CD14-positive monocyte (primary cell): ENCODE results near the gene COG2. TPM values are rescaled to one million over a fixed set of nuclear protein-coding genes. Genes with fewer than 3 reads are reported as not detected.

Source experiments
- DNase-seq, 3 donors: peaks; one replicate each; pipeline ENCODE4 v3.0.0-alpha.2; 2011 to 2022
- H2AFZ ChIP-seq: 2 replicates; pipeline ENCODE4 v1.6.0; 2012; ENCODE audit warnings: mild to moderate bottlenecking, low read depth, low read length, inconsistent platforms; ENCODE audit not compliant: insufficient read depth, poor library complexity, severe bottlenecking
- H3K27ac ChIP-seq, 2 donors: 1 replicate in 1 of 2; 2 replicates in 1 of 2; pipeline ENCODE4 v1.5.1; 2012 to 2013; ENCODE audit warnings: low read length in 2 of 2, control low read depth in 1 of 2, inconsistent platforms in 1 of 2, low read depth in 1 of 2, mild to moderate bottlenecking in 1 of 2
- H3K27me3 ChIP-seq, 2 donors: one replicate each; pipeline versions ENCODE4 v1.6.0 to v1.6.1; 2011 to 2013; ENCODE audit warnings: low read length in 2 of 2; ENCODE audit not compliant: control insufficient read depth in 2 of 2, insufficient read depth in 2 of 2
- H3K36me3 ChIP-seq, 2 donors: replicated peaks in 1 of 2; 1 replicate in 1 of 2; 2 replicates in 1 of 2; pipeline versions ENCODE4 v1.5.1 to v1.6.1; 2012 to 2013; ENCODE audit warnings: low read length in 2 of 2, control low read depth in 1 of 2, inconsistent platforms in 1 of 2, mild to moderate bottlenecking in 1 of 2; ENCODE audit not compliant: insufficient read depth in 2 of 2, control insufficient read depth in 1 of 2
- H3K4me1 ChIP-seq, 2 donors: 1 replicate in 1 of 2; 2 replicates in 1 of 2; pipeline versions ENCODE4 v1.5.1 to v1.6.1; 2012 to 2013; ENCODE audit warnings: low read length in 2 of 2, control low read depth in 1 of 2, inconsistent platforms in 1 of 2, mild to moderate bottlenecking in 1 of 2, moderate library complexity in 1 of 2; ENCODE audit not compliant: insufficient read depth in 2 of 2, control insufficient read depth in 1 of 2
- H3K4me2 ChIP-seq: replicated peaks from 2 replicates; pipeline ENCODE3; 2012; ENCODE audit warnings: low read length, moderate library complexity, mild to moderate bottlenecking; ENCODE audit not compliant: poor library complexity, severe bottlenecking; ENCODE audit errors: extremely low read depth
- H3K4me3 ChIP-seq, 3 experiments: fragments of 200-600 bp in 1 of 3; sonication (generic) in 1 of 3; replicated peaks in 1 of 3; 1 replicate in 2 of 3; 2 replicates in 1 of 3; pipeline ENCODE4 v1.5.1; 2011 to 2013; ENCODE audit warnings: low read length in 3 of 3, mild to moderate bottlenecking in 3 of 3, control low read depth in 2 of 3, low read depth in 2 of 3, inconsistent platforms in 1 of 3, moderate library complexity in 1 of 3
- H3K79me2 ChIP-seq: 2 replicates; pipeline ENCODE4 v1.6.0; 2012; ENCODE audit warnings: mild to moderate bottlenecking, control low read depth, inconsistent platforms, low read length, moderate library complexity; ENCODE audit not compliant: insufficient read depth
- H3K9ac ChIP-seq: 2 replicates; pipeline ENCODE4 v1.6.0; 2017; ENCODE audit warnings: low read length, mild to moderate bottlenecking; ENCODE audit not compliant: insufficient read depth, poor library complexity, severe bottlenecking
- H3K9me3 ChIP-seq, 2 donors: replicated peaks in 1 of 2; 1 replicate in 1 of 2; 2 replicates in 1 of 2; pipeline versions ENCODE4 v1.5.1 to v1.6.1; 2012 to 2013; ENCODE audit warnings: low read length in 2 of 2, control low read depth in 1 of 2; ENCODE audit not compliant: control insufficient read depth in 1 of 2, insufficient read depth in 1 of 2
- H4K20me1 ChIP-seq: 2 replicates; pipeline ENCODE4 v1.6.0; 2012; ENCODE audit warnings: mild to moderate bottlenecking, low read length, control low read depth, moderate library complexity; ENCODE audit not compliant: insufficient read depth
- H3K27ac Mint-ChIP-seq, 7 donors: one replicate each; pipeline ENCODE4 v1.8.0; 2020; ENCODE audit warnings: mild to moderate bottlenecking in 7 of 7, mixed read lengths in 7 of 7, moderate library complexity in 6 of 7, inconsistent platforms in 2 of 7
- H3K27me3 Mint-ChIP-seq, 3 donors: one replicate each; pipeline ENCODE4 v1.8.0; 2021 to 2022; ENCODE audit warnings: low read depth in 3 of 3, mild to moderate bottlenecking in 3 of 3, mixed read lengths in 3 of 3, moderate library complexity in 3 of 3, inconsistent platforms in 1 of 3
- H3K36me3 Mint-ChIP-seq, 2 donors: one replicate each; pipeline ENCODE4 v1.8.0; 2020; ENCODE audit warnings: mixed read lengths in 2 of 2, inconsistent platforms in 1 of 2, mild to moderate bottlenecking in 1 of 2
- H3K4me1 Mint-ChIP-seq: one replicate; pipeline ENCODE4 v1.8.0; 2020; ENCODE audit warnings: mild to moderate bottlenecking, mixed read lengths
- H3K4me3 Mint-ChIP-seq, 2 donors: one replicate each; pipeline ENCODE4 v1.8.0; 2020; ENCODE audit warnings: mild to moderate bottlenecking in 2 of 2, mixed read lengths in 2 of 2, moderate library complexity in 1 of 2
- H3K9me3 Mint-ChIP-seq, 7 donors: one replicate each; pipeline ENCODE4 v1.8.0; 2020 to 2022; ENCODE audit warnings: mixed read lengths in 7 of 7, mild to moderate bottlenecking in 6 of 7, moderate library complexity in 6 of 7, inconsistent platforms in 2 of 7
- WGBS: methylation state at CpG from one replicate; pipeline ENCODE4 v1.1.5; 2013; ENCODE audit warnings: missing lambda C conversion rate; ENCODE audit not compliant: insufficient coverage; 5-methylcytosine and 5-hydroxymethylcytosine counted together
- intact Hi-C, 2 donors: fragments of 100-400 bp; cut with micrococcal nuclease; formaldehyde crosslinking; loops; one replicate each; pipeline versions ENCODE4 v1.15.0 to v1.15.1; 2023
- polyA plus RNA-seq, 3 donors: library from polyadenylated mRNA; depleted of rRNA in 1 of 3; unstranded in 2 of 3; stranded (reverse) in 1 of 3; fragments of 300-500 nt in 2 of 3; fragments of >200 nt in 1 of 3; fragmentation: Illumina TruSeq in 2 of 3; gene quantifications; 1 replicate in 2 of 3; 2 replicates in 1 of 3; pipeline ENCODE4 v1.2.3, GENCODE V29; 2012 to 2021
- TF ChIP-seq, protein P1 (sequence below): fragments of 200-600 bp; IDR thresholded peaks from one replicate; pipeline ENCODE4 v1.8.0; 2022; ENCODE audit warnings: antibody characterized with exemption, mild to moderate bottlenecking

COG2 gene
- polyA plus RNA-seq, 3 donors, result 16.7 to 30.4 (median 24.7) TPM

DNA sequence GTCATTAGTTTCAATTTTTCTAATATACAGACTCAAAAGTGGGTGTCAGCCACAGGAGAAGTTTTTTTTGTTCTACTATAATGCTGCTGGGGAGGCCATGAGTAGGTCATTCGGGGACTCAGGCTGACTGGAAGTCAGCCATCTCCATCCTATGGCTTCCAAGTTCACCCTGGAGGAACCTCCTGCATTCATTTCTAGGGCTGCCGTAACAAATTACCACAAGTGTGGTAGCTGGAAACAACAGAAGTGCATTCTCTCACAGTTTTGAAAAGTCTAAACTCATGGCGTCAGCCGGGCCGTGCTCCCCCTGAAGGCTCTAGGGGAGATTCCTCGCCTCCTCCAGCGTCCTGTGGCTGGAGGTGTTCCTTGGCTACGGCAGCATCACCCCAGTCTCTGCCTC is 53.9 kb downstream of the COG2 start:
- Histone ChIP-seq H3K79me2 (no peaks in the 10 kb centered on the region), H3K4me2 (no peak overlapping the region), H3K27me3 (no peaks in the 10 kb centered on the region), H3K9ac (no peak overlapping the region), H3K4me3 (no peak overlapping the region), H2AFZ (no peak overlapping the region), H3K27ac (no peak overlapping the region), H3K4me1 (no peaks in the 10 kb centered on the region), H3K36me3 (peaks cover 33 to 36% of the 10 kb centered on the region in 2 donors), H3K9me3 (no peaks in the 10 kb centered on the region), H4K20me1 (no peaks in the 10 kb centered on the region)
- intact Hi-C loops, result no loop called here
- DNase-seq, result no peak
- Mint-ChIP-seq H3K4me3 (no peak overlapping the region), H3K9me3 (no peaks in the 10 kb centered on the region), H3K36me3 (peaks cover 30 to 39% of the 10 kb centered on the region in 2 donors), H3K27ac (no peak overlapping the region), H3K27me3 (peaks cover 0 to 2% (median 2%) of the 10 kb centered on the region in 3 donors), H3K4me1 (no peaks in the 10 kb centered on the region)
- 94% methylated on average over 6 of the region's 8 CpGs for WGBS
- TF ChIP-seq, protein P1, sequence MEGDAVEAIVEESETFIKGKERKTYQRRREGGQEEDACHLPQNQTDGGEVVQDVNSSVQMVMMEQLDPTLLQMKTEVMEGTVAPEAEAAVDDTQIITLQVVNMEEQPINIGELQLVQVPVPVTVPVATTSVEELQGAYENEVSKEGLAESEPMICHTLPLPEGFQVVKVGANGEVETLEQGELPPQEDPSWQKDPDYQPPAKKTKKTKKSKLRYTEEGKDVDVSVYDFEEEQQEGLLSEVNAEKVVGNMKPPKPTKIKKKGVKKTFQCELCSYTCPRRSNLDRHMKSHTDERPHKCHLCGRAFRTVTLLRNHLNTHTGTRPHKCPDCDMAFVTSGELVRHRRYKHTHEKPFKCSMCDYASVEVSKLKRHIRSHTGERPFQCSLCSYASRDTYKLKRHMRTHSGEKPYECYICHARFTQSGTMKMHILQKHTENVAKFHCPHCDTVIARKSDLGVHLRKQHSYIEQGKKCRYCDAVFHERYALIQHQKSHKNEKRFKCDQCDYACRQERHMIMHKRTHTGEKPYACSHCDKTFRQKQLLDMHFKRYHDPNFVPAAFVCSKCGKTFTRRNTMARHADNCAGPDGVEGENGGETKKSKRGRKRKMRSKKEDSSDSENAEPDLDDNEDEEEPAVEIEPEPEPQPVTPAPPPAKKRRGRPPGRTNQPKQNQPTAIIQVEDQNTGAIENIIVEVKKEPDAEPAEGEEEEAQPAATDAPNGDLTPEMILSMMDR, result no peak

GRCh38 chr1:230696722-230697437 is 54.6 kb downstream of the COG2 start:
- Mint-ChIP-seq H3K4me3 (no peak overlapping the region), H3K9me3 (no peaks in the 10 kb centered on the region), H3K27ac (no peak overlapping the region), H3K27me3 (peaks cover 0 to 2% (median 2%) of the 10 kb centered on the region in 3 donors), H3K36me3 (peaks cover 24 to 33% of the 10 kb centered on the region in 2 donors), H3K4me1 (no peaks in the 10 kb centered on the region)
- Histone ChIP-seq H3K9ac (no peak overlapping the region), H3K9me3 (no peaks in the 10 kb centered on the region), H3K4me1 (no peaks in the 10 kb centered on the region), H3K27ac (no peak overlapping the region), H3K79me2 (no peaks in the 10 kb centered on the region), H3K4me2 (no peak overlapping the region), H3K4me3 (no peak overlapping the region), H2AFZ (no peak overlapping the region), H3K36me3 (peaks cover 26 to 29% of the 10 kb centered on the region in 2 donors), H3K27me3 (no peaks in the 10 kb centered on the region), H4K20me1 (no peaks in the 10 kb centered on the region)
- intact Hi-C loops, result no loop called here
- WGBS, result no CpG with 5 or more reads among the region's 7 CpGs
- TF ChIP-seq, protein P1, result no peak
- DNase-seq, result no peak
